Measurements from ENCODE around the gene EFNB3. TPM values are rescaled to one million over a fixed set of nuclear protein-coding genes. Genes with fewer than 3 reads are reported as not detected.

EFNB3 gene
- total and polyA plus RNA-seq, 2 of the 4 experiments (the other 2 are of a cell fraction): 0.54 to 2.0 TPM

DNA sequence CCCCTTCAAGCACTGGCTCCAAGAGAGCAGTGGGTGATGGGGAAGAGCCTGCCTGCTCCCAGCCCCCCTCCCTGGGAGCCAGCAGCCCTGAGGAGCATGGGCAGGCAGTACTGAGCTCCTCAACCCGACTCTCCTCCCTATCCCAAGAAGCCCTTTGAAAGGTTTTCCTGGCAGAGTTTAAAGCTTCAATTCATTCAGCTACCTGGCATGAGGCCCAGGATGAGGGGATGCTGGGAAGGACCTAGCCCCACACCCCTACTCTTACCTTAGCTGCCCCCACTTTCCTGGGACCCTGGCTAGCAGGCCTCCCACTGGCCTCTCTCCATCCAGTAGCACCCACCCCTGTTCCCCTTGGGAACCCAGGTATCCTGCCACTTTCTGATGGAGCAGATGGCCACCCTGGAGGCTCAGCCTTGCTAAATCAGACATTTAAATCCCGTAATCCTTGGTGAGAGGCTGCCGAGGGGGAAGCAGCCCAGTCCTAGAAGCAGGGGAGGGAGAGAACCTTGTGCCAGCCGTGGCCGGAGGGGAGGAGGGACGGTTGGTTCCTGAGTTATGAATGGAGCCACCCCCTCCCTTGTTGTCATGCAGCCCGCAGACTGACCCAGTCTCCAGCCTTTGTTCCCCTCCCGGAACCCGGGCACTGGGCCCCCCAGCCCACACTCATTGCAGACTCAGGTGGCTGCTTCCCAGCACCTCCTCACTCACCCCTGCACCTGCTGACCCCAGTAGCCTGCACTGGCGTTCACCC, 37.2 kb upstream of the EFNB3 start:
- Histone ChIP-seq H2BK15ac (ENCODE audit: low read depth, low read length) (no peak overlapping the region), H3K56ac (ENCODE audit: extremely low read depth, insufficient read depth, low read length) (no peak overlapping the region), H3K9me3 (ENCODE audit: control insufficient read depth, insufficient read depth, low read length) (no peaks in the 10 kb centered on the region), H4K5ac (ENCODE audit: low read depth, low read length) (no peak overlapping the region), H3K9ac (ENCODE audit: low read depth, low read length) (no peak overlapping the region), H2BK120ac (ENCODE audit: low read depth, low read length) (no peak overlapping the region), H3K79me1 (ENCODE audit: low read depth in 1 of 2, low read length in 2 of 2) (no peaks in the 10 kb centered on the region), H2AK9ac (replicated peaks; ENCODE audit: low read depth, low read length, poor library complexity) (no peak overlapping the region), H3K23ac (ENCODE audit: low read depth, low read length) (no peak overlapping the region), H4K8ac (ENCODE audit: low read depth in 2 of 2, low read length in 2 of 2) (no peak overlapping the region), H2BK5ac (ENCODE audit: low read depth, low read length, poor library complexity, severe bottlenecking) (no peak overlapping the region), H2AK5ac (ENCODE audit: low read depth, low read length) (no peak overlapping the region), H4K91ac (ENCODE audit: insufficient read depth, low read depth, low read length) (no peak overlapping the region), H3K14ac (replicated peaks; ENCODE audit: low read depth, low read length) (no peak overlapping the region), H3K36me3 (ENCODE audit: control insufficient read depth, insufficient read depth, low read length) (peaks cover 36% of the 10 kb centered on the region), H3K9me1 (ENCODE audit: insufficient read depth, low read length) (no peaks in the 10 kb centered on the region), H2AFZ (replicated peaks; ENCODE audit: low read length, poor library complexity) (no peak overlapping the region), H3K27me3 (ENCODE audit: control insufficient read depth, insufficient read depth, low read length) (no peaks in the 10 kb centered on the region), H3K18ac (ENCODE audit: low read depth, low read length) (no peak overlapping the region), H3K4me2 (ENCODE audit: low read depth, low read length) (no peak overlapping the region), H4K20me1 (ENCODE audit: insufficient read depth, low read length) (no peaks in the 10 kb centered on the region), H3K4me3 (ENCODE audit: insufficient read depth, low read depth, low read length) (no peak overlapping the region), H3K4ac (ENCODE audit: low read depth, low read length) (no peak overlapping the region), H2BK20ac (ENCODE audit: low read depth, low read length) (no peak overlapping the region), H3K4me1 (ENCODE audit: control insufficient read depth, insufficient read depth, low read length) (no peaks in the 10 kb centered on the region), H3K27ac (ENCODE audit: insufficient read depth, low read length) (no peak overlapping the region)
- in situ Hi-C loops (cut with MboI; ENCODE audit: low sequenced_read_pairs) (no loop called here), dilution Hi-C loops (cut with HindIII; ENCODE audit: low sequenced_read_pairs, unreplicated experiment) (no loop called here), intact Hi-C loops (cut with micrococcal nuclease) (no loop called here)
- WGBS, 2 experiments (ENCODE audit: extremely low coverage in 2 of 2, insufficient read length in 1 of 2): 88% methylated on average over 3 of the region's 10 CpGs; no CpG with 5 or more reads in 1 of the 2 experiments
- ChIA-PET POLR2A (ENCODE audit: unreplicated experiment) (interaction anchor here (0.6 kb wide), 1 partner anchor 274 kb away, joined by 3 read pairs; the partner anchor contains the start of gene PLSCR3), CTCF (interaction anchor here (1.0 kb wide), 1 partner anchor 107 kb away, joined by 3 read pairs; no protein-coding TSS in a partner anchor)
- BruUV-seq (replicated peaks): no TSS peak
- TF ChIP-seq POLR2A (IDR thresholded peaks at IDR 0.05; ENCODE audit: low read depth, low read length): no peak
- TF ChIP-seq, protein P1, sequence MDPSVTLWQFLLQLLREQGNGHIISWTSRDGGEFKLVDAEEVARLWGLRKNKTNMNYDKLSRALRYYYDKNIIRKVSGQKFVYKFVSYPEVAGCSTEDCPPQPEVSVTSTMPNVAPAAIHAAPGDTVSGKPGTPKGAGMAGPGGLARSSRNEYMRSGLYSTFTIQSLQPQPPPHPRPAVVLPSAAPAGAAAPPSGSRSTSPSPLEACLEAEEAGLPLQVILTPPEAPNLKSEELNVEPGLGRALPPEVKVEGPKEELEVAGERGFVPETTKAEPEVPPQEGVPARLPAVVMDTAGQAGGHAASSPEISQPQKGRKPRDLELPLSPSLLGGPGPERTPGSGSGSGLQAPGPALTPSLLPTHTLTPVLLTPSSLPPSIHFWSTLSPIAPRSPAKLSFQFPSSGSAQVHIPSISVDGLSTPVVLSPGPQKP (IDR thresholded peaks at IDR 0.05; ENCODE audit: borderline replicate concordance, low read depth, low read length): no peak
- no peak for ATAC-seq (ENCODE audit: low read depth)
- DNase-seq: no peak
